Measurements from ENCODE around the gene PAX8.
A peak's percentile ranks its signal among the peaks of the same experiment; 100 is the strongest.

DNA sequence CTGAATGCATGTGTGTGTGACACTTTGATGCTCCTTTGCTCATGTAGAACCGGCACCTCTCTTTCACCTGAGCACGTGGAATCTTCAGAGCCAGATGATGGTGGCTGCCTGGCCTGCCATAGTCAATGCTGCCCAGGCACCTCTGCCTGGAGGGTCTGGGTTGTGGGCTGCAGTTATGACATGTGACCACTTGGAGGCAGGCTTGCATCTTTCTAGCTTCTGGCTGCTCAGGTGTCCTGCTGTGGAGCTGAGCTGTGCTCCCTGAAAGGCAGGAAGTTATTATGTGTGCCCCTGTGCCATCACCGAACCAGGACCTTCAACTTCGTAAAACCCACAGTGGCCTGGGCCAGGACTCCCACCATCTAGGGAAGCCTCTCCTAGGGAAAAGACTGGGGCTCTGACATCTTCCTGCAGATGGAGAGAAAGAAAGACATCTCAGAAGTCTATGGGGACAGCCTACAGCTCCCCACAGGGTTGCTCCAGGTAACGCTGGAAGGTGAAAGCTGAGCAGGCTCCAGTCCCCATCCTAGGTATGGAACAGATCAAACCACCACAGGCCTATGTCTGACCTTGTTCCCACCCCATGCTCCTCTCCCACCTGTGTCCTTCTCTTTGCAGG, 74.7 kb downstream of the PAX8 start:
- TF ChIP-seq CTCF (IDR thresholded peaks at IDR 0.05) (peak; percentile 88), EZH2 (IDR thresholded peaks at IDR 0.05) (no peak)
